ENCODE data around the gene NPPA. TPM values are rescaled to one million over a fixed set of nuclear protein-coding genes. Genes with fewer than 3 reads are reported as not detected.
"Not testable (repeated sequence)": the region's sequence is repeated elsewhere in the genome, so short reads cannot be mapped to it uniquely, and the experiment has no call there.

The NPPA gene
- total RNA-seq, 1 donor from 2014 or later, result 0.47 TPM

DNA sequence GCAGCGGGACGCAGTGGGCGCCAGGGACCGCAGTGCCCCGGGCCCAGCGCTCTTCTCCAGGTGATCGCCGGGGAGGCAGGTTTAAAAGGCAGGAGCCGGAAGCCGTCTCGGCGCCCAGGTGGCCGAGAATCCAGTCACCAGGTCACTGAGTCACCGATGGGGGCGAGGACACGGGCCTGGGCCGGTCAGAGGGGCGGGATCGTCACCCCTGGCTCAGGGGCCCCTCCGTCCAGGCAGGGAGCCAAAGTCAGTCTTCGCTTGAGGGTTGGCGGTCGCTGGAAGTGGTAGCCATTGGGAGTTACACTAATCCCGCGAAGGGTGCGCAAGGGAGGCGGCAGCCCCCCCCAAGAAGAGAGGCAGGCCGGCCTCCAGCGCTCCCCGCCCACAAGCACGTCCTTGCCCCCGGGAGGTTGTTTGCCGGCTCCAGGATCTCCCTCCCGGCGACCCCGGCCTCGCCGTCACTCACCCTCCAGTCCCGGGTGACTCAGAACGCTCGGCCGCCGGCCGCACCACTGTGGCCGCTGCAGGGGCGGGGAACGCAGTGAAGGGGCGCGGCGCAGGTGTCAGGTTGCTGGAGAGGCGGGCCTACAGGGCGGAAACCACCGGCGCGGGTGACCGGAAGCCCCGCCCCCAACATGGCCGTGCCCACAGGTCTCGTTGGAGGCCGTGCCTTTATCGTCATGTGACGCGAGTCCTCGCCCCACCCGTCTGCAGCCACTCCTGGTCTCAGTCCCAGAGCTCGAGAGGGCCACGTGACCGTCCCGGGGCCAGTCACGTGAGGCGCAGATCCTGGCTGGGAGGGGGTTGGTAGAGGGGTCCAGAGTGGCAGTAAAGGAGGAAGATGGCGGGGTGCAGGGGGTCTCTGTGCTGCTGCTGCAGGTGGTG is 41.9 kb downstream of the NPPA start, which contains the start of the genes CLCN6 and MTHFR:
Gene CLCN6 (plus strand): TSS at position 770 of the 885 bp plus-strand sequence. CDS start 72 bp downstream, at position 842.
Gene MTHFR (minus strand): TSS at position 543 of the 885 bp plus-strand sequence. CDS start 2,848 bp downstream, outside the sequence.
- DNase-seq, result peak; percentile 97

- DNase-seq, result no peak
These were observed 42.7 kb downstream of the NPPA start for GRCh38 chr1:11804666-11805421.

DNA sequence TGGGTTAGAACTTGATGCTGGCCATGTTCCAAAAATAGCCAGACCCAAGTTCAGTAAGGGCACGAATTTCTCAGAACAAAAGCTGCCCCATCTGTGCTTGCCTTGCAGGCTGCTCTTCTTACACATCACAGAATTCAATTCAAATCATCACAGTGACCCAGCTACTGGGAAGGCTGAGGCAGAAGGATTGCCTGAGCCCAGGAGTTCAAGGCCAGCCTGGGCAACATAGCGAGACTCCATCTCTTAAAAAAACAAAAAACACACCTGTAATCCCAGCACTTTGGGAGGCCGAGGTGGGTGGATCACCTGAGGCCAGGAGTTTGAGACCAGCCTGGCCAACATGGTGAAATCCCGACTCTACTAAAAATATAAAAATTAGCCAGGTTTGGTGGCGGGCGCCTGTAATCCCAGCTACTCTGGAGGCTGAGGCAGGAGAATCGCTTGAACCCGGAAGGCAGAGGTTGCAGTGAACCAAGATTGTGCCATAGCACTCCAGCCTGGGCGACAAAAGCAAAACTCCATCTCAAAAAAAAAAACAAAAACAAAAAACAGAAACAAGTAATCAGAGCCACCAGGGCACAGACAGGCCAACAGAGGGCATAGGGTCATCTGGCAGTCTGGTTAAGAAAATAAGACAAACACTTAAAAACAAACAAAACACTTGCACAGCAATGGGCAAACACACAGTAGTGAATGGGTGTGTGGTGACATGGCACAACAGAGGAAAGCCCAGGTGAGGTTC is 43.5 kb downstream of the NPPA start:
- not testable (repeated sequence) for DNase-seq

- DNase-seq, result peak; percentile 52
These were observed 44.4 kb downstream of the NPPA start for GRCh38 chr1:11802973-11803885.

- DNase-seq, result no peak
These were observed 45.0 kb downstream of the NPPA start for GRCh38 chr1:11802616-11802972.

DNA sequence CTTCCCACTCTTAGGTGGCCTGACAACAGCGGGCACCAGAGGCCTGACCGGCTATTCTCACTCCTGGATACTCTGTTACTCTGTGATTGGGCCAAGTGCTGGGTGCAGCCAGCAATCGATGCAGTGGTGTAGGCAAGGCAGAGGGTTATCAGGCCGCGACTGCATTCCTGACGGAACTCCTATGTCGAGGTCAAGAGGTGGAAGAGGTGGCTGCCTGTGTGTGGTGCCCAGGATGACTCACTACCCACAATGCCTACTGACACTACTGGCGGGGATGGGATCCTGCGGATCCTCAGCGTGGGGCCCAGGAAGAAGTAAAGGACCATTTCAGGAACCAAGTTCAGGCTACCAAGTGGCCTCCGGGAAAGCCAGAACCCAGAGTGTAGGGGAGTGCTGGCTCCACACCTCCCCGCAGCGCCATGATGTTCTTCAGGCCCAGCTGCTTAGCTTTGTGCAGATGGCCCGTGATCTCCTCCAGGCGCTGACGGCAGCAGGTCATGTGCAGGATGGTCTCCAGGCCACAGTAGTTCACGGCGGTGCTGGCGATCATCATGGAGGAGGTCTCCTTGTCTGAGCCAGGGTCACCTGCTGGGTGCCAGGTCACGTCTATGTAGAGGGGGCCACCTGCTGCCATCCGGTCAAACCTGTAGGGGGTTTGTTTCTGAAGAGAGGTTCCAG is 46.7 kb downstream of the NPPA start:
- DNase-seq, result no peak

GRCh38 chr1:11800391-11800755 is 47.2 kb downstream of the NPPA start:
- no peak for DNase-seq

GRCh38 chr1:11799896-11800295 is 47.7 kb downstream of the NPPA start:
- DNase-seq, result no peak

DNA sequence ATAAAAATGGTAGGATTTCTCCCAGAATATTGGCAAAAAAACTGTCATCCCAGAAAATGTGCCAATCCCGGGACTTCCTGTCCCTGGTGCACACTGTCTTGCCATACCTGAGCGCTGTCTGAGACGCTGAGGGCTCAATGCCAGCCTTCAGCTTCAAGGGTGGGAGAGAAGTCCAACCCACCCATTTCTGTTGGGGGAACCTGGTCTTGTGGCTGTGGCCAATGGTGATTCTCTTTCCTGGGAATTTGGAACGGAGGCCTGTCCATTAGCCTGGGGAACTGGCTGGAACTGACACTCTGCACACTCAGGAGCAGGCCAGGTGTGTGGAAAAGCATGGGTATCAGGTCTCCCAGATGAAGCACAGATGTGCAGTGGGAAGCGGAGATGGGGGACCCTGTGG is 48.5 kb downstream of the NPPA start:
- DNase-seq, result no peak

DNA sequence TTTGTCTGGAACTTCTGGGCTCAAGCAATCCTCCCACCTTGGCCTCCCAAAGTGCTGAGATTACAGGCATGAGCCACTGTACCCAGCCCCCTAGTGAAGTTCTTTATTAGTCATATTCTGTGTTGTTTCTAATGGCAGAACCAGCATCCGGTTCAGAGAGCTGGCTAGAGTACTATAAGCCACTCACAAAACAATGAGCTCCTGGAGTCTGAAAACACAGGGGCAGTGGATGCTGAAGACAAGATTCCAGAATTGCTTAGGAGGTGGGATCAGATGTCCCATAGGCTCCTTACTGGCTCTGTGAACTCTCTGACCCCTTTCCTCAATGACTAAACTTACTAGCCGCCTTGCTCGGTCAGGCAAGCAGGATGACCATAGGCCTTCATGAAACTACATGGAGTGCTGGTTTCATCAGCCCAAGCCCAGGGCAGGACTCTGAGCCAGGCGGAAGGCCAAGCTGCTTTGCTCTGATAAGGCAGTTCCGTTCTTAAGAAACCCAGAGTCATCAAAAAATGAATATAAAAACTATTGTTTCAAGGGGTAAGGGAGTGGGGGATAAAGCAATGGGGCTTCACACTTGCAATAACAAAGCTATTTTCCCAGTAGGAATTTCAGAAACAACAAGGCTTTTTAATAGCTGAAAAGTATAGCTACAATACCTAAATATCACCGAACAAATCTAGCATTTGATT is 49.9 kb downstream of the NPPA start:
- DNase-seq, result no peak

- no peak for DNase-seq
These were observed 51.4 kb downstream of the NPPA start for GRCh38 chr1:11796036-11796828.

Small RNAs within 50 kb of the gene (small RNA-seq; reads per million reads assigned to genes)
- gene RF02156 (not detected), gene RF02157 (not detected), gene RF02158 (not detected)

Other genes with a start within 250 kb of the NPPA start
- 2.7 TPM for gene FBXO2, start 193.4 kb downstream of the NPPA start, total RNA-seq
- 30.3 TPM for gene FBXO44, start 192.9 kb downstream of the NPPA start, total RNA-seq
- 7.6 TPM for gene FBXO6, start 183.6 kb downstream of the NPPA start, total RNA-seq
- gene MAD2L2, start 166.6 kb downstream of the NPPA start, total RNA-seq, result 43.4 TPM
- gene DRAXIN, start 156.1 kb downstream of the NPPA start, total RNA-seq, result 107 TPM
- 4.2 TPM for gene AGTRAP, start 111.6 kb downstream of the NPPA start, total RNA-seq
- gene C1orf167, start 85.6 kb downstream of the NPPA start, total RNA-seq, result not detected
- 27.6 TPM for gene MTHFR, start 41.8 kb downstream of the NPPA start, total RNA-seq
- gene CLCN6, start 41.6 kb downstream of the NPPA start, total RNA-seq, result 15.6 TPM
- 0.47 TPM for gene NPPB, start 11.2 kb upstream of the NPPA start, total RNA-seq
- 18.6 TPM for gene KIAA2013, start 78.6 kb upstream of the NPPA start, total RNA-seq
- gene PLOD1, start 86.9 kb upstream of the NPPA start, total RNA-seq, result 23.9 TPM
- 35.1 TPM for gene MFN2, start 132.7 kb upstream of the NPPA start, total RNA-seq
- gene MIIP, start 171.7 kb upstream of the NPPA start, total RNA-seq, result 29.0 TPM
- not detected for gene TNFRSF8, start 215.5 kb upstream of the NPPA start, total RNA-seq